Sigmoid colon (tissue), 7 donors: Measurements from ENCODE around the gene LRRC3. TPM values are rescaled to one million over a fixed set of nuclear protein-coding genes. Genes with fewer than 3 reads are reported as not detected.

Source experiments
- DNase-seq: peaks from one replicate; pipeline ENCODE4 v3.0.0-alpha.2; 2019
- H3K27ac ChIP-seq, 4 donors: fragments of 200-600 bp; sonication (generic); one replicate each; pipeline ENCODE4 v1.5.1; 2016 to 2019; ENCODE audit warnings: mild to moderate bottlenecking in 1 of 4
- H3K27me3 ChIP-seq, 3 donors: fragments of 200-600 bp; sonication (generic); one replicate each; pipeline ENCODE4 v1.5.1; 2019; ENCODE audit warnings: mild to moderate bottlenecking in 1 of 3
- H3K36me3 ChIP-seq, 4 donors: fragments of 200-600 bp; sonication (generic); one replicate each; pipeline ENCODE4 v1.5.1; 2016 to 2019
- H3K4me1 ChIP-seq, 4 donors: fragments of 200-600 bp; sonication (generic); one replicate each; pipeline ENCODE4 v1.5.1; 2017 to 2019
- H3K4me3 ChIP-seq, 4 donors: fragments of 200-600 bp; sonication (generic); one replicate each; pipeline ENCODE4 v1.5.1; 2017 to 2019; ENCODE audit warnings: mild to moderate bottlenecking in 2 of 4, moderate library complexity in 1 of 4
- H3K9me3 ChIP-seq, 4 donors: fragments of 200-600 bp in 3 of 4; sonication (generic) in 3 of 4; one replicate each; pipeline versions ENCODE4 v1.5.1 to v1.6.1; 2013 to 2019
- EP300 ChIP-seq, 4 donors: sonication (generic); formaldehyde crosslinking; IDR thresholded peaks; one replicate each; pipeline ENCODE4 v1.6.1; 2017; ENCODE audit warnings: antibody characterized with exemption in 4 of 4
- POLR2A ChIP-seq, 2 donors: fragments of 450-650 bp; IDR thresholded peaks; one replicate each; pipeline ENCODE4 v1.6.1; 2016; ENCODE audit warnings: antibody characterized with exemption in 2 of 2, mild to moderate bottlenecking in 2 of 2, moderate library complexity in 2 of 2
- POLR2AphosphoS5 ChIP-seq, 4 donors: sonication (generic); formaldehyde crosslinking; IDR thresholded peaks; one replicate each; pipeline ENCODE4 v1.6.1; 2017; ENCODE audit warnings: antibody characterized with exemption in 4 of 4
- WGBS, 2 donors: extraction: QIAGEN DNeasy Blood & Tissue Kit; methylation state at CpG; one replicate each; pipeline ENCODE4 v1.1.7; 2013; 5-methylcytosine and 5-hydroxymethylcytosine counted together
- intact Hi-C: fragments of 100-400 bp; cut with DNase I; formaldehyde crosslinking; loops from one replicate; pipeline ENCODE4 v1.15.1; 2023
- polyA plus RNA-seq, 3 donors: library from polyadenylated mRNA; stranded (reverse); fragments of 200-250 nt; gene quantifications; one replicate each; pipeline ENCODE4 v1.2.3, GENCODE V29; 2013
- total RNA-seq, 4 donors: library from RNA; depleted of rRNA; stranded (reverse); fragments of >200 nt; gene quantifications; one replicate each; pipeline ENCODE4 v1.1.0, GENCODE V29; 2016
- TF ChIP-seq, protein P1 (sequence below), 4 experiments: fragments of 450-650 bp in 3 of 4; fragments of 200-600 bp in 1 of 4; IDR thresholded peaks; one replicate each; pipeline ENCODE4 v1.5.1; 2016 to 2019; ENCODE audit warnings: antibody characterized with exemption in 4 of 4, mild to moderate bottlenecking in 3 of 4, moderate library complexity in 2 of 4
- donor health status: healthy with polysubstance abuse.
- donor health status: Bipolar disorder and iron deficiency.
- donor health status: healthy.

LRRC3 gene
- total and polyA plus RNA-seq, 7 donors, result under 0.01 to 7.1 (median 3.9) TPM

GRCh38 chr21:44463724-44464123 lies 8.4 kb downstream of the LRRC3 start:
- 71 to 87% methylated on average over 30 of the region's 30 CpGs for WGBS, 2 donors
- no peaks in the 10 kb centered on the region for H3K9me3 ChIP-seq
- no peak overlapping the region for H3K4me3 ChIP-seq
- TF ChIP-seq POLR2AphosphoS5 (IDR thresholded peaks at IDR 0.05) (no peak), POLR2A (IDR thresholded peaks at IDR 0.05) (no peak), EP300 (IDR thresholded peaks at IDR 0.05) (no peak)
- TF ChIP-seq, protein P1, sequence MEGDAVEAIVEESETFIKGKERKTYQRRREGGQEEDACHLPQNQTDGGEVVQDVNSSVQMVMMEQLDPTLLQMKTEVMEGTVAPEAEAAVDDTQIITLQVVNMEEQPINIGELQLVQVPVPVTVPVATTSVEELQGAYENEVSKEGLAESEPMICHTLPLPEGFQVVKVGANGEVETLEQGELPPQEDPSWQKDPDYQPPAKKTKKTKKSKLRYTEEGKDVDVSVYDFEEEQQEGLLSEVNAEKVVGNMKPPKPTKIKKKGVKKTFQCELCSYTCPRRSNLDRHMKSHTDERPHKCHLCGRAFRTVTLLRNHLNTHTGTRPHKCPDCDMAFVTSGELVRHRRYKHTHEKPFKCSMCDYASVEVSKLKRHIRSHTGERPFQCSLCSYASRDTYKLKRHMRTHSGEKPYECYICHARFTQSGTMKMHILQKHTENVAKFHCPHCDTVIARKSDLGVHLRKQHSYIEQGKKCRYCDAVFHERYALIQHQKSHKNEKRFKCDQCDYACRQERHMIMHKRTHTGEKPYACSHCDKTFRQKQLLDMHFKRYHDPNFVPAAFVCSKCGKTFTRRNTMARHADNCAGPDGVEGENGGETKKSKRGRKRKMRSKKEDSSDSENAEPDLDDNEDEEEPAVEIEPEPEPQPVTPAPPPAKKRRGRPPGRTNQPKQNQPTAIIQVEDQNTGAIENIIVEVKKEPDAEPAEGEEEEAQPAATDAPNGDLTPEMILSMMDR (IDR thresholded peaks at IDR 0.05), result no peak
- peak; percentile 65 for DNase-seq
- no peaks in the 10 kb centered on the region for H3K27me3 ChIP-seq
- no peak overlapping the region for H3K27ac ChIP-seq
- peaks cover 0 to 7% (median 3%) of the 10 kb centered on the region in 4 donors for H3K4me1 ChIP-seq
- H3K36me3 ChIP-seq, result no peaks in the 10 kb centered on the region
- intact Hi-C loops, result no loop called here

DNA sequence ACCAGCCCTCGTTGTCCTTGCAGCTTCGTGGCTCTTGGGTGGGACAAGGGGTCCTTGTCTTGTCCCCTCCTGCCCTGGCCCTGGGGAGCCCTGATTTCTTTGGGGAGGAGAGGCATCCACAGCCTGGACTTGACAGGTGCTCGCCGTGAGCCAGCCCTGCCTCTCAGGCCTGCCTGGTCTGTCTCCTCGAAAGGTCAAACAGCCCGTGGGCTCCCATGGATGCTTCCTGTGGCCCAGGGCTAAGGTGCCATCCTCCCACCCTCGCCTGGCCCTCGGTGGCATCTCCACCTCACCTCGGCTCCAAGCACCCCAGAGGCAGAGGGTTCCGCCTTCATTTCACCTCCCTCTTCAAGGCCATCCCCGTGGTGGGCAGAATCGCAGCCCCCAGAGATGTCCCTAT lies 9.0 kb downstream of the LRRC3 start:
- no peak overlapping the region for H3K4me3 ChIP-seq
- no peak overlapping the region for H3K27ac ChIP-seq
- 87 to 89% methylated on average over 12 of the region's 12 CpGs for WGBS, 2 donors
- H3K9me3 ChIP-seq, result no peaks in the 10 kb centered on the region
- H3K27me3 ChIP-seq, result no peaks in the 10 kb centered on the region
- DNase-seq, result no peak
- no peak for TF ChIP-seq EP300 (IDR thresholded peaks at IDR 0.05)
- TF ChIP-seq POLR2AphosphoS5 (IDR thresholded peaks at IDR 0.05), result no peak
- TF ChIP-seq, protein P1 (IDR thresholded peaks at IDR 0.05), result no peak
- TF ChIP-seq POLR2A (IDR thresholded peaks at IDR 0.05), result no peak
- H3K4me1 ChIP-seq, result peaks cover 0 to 7% (median 0%) of the 10 kb centered on the region in 4 donors
- intact Hi-C loops, result no loop called here
- no peaks in the 10 kb centered on the region for H3K36me3 ChIP-seq

DNA sequence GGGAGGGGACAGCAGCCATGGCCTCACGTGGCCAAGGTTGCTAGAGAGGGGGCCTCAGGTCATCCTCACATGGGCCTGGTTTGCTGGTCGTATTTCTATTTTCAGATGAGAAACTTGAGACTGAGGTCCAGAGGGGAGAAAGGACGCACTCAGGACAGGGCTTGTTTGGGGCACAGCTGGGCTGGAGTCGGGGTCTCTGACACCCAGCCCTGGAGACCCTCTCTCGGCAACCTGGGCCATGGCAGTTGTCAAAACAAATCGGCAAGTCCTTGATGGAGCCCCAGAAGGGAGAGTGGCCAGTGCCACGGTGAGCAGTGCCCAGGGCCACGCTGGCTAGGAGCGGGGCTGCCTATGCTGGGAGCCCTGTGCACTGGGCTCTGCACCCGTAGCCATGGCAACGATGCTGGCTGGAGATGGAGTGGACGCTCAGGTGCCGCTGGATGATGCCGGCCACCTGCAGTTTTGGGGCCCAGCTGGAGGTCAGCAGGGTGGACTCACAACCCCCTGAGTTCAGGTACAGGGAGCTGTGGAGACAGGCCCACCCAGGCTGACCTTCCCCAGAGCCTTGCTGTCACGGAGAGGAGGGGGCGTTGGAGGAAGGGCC lies 11.1 kb downstream of the LRRC3 start:
- Histone ChIP-seq H3K4me1 (peaks cover 0 to 7% (median 0%) of the 10 kb centered on the region in 4 donors), H3K36me3 (no peaks in the 10 kb centered on the region), H3K27ac (no peak overlapping the region), H3K9me3 (no peaks in the 10 kb centered on the region), H3K27me3 (no peaks in the 10 kb centered on the region), H3K4me3 (no peak overlapping the region)
- TF ChIP-seq EP300 (IDR thresholded peaks at IDR 0.05) (no peak), POLR2A (IDR thresholded peaks at IDR 0.05) (no peak)
- WGBS, 2 donors, result 91 to 93% methylated on average over 16 of the region's 16 CpGs
- intact Hi-C loops, result no loop called here
- no peak for DNase-seq

- WGBS, 2 donors, result 92 to 94% methylated on average over 36 of the region's 36 CpGs
- no peak for DNase-seq
- Histone ChIP-seq H3K36me3 (no peaks in the 10 kb centered on the region), H3K27ac (no peak overlapping the region), H3K4me1 (peaks cover 0 to 7% (median 0%) of the 10 kb centered on the region in 4 donors), H3K27me3 (no peaks in the 10 kb centered on the region), H3K9me3 (no peaks in the 10 kb centered on the region), H3K4me3 (no peak overlapping the region)
- intact Hi-C loops, result no loop called here
- TF ChIP-seq POLR2A (IDR thresholded peaks at IDR 0.05) (no peak), POLR2AphosphoS5 (IDR thresholded peaks at IDR 0.05) (no peak), EP300 (IDR thresholded peaks at IDR 0.05) (no peak)
- TF ChIP-seq, protein P1 (IDR thresholded peaks at IDR 0.05), result no peak
Observed at GRCh38 chr21:44466996-44467858, 11.9 kb downstream of the LRRC3 start.

DNA sequence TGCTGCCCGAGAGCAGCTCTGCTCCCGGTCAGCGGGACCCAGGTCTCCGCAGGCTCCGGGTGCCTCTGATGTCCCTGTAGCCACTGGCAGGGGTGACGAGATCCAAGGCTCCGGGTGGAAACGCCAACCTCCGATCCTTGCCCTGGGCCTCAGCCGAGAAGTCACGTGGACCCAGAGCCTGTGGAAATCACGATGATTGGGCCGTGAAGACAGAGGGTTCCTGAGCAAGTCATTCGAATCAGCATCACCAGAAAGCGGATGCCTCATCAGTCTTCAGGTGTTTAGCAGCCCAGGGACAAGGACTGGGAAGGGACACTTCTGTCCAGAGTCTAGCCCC lies 12.5 kb downstream of the LRRC3 start:
- Histone ChIP-seq H3K4me3 (no peak overlapping the region), H3K4me1 (peaks cover 0 to 7% (median 0%) of the 10 kb centered on the region in 4 donors), H3K36me3 (no peaks in the 10 kb centered on the region), H3K9me3 (no peaks in the 10 kb centered on the region), H3K27me3 (no peaks in the 10 kb centered on the region), H3K27ac (no peak overlapping the region)
- DNase-seq, result no peak
- TF ChIP-seq EP300 (IDR thresholded peaks at IDR 0.05) (no peak), POLR2AphosphoS5 (IDR thresholded peaks at IDR 0.05) (no peak)
- intact Hi-C loops, result no loop called here
- WGBS, 2 donors, result 93 to 95% methylated on average over 15 of the region's 15 CpGs
